Nephron (organoid): ENCODE data around the gene USP8.
A peak's percentile ranks its signal among the peaks of the same experiment; 100 is the strongest.

Source experiments
- H3K27ac Mint-ChIP-seq, 3 experiments: 2 replicates each; pipeline ENCODE4 v1.8.0; 2020; ENCODE audit warnings: mixed read lengths in 3 of 3, mild to moderate bottlenecking in 2 of 3, moderate library complexity in 1 of 3
- H3K27me3 Mint-ChIP-seq: 2 replicates; pipeline ENCODE4 v1.8.0; 2021; ENCODE audit warnings: low read depth, mild to moderate bottlenecking, moderate library complexity, mixed read lengths
- H3K36me3 Mint-ChIP-seq: 2 replicates; pipeline ENCODE4 v1.8.0; 2020; ENCODE audit warnings: low read depth, mixed read lengths
- H3K4me1 Mint-ChIP-seq: 2 replicates; pipeline ENCODE4 v1.8.0; 2020; ENCODE audit warnings: mixed read lengths
- H3K4me3 Mint-ChIP-seq, 3 experiments: 2 replicates each; pipeline ENCODE4 v1.8.0; 2020; ENCODE audit warnings: mild to moderate bottlenecking in 3 of 3, mixed read lengths in 3 of 3, moderate library complexity in 2 of 3
- H3K9me3 Mint-ChIP-seq: 2 replicates; pipeline ENCODE4 v1.8.0; 2020; ENCODE audit warnings: mixed read lengths
- CTCF ChIP-seq, 3 experiments: fragments of 200-600 bp; sonication (generic); IDR thresholded peaks; one replicate each; pipeline ENCODE4 v1.5.0; 2021; ENCODE audit warnings: antibody characterized with exemption in 3 of 3; ENCODE audit not compliant: unreplicated experiment in 3 of 3

Gene USP8

GRCh38 chr15:50542887-50543210 is 118.6 kb downstream of the USP8 start:
- H3K4me3 Mint-ChIP-seq = no peak overlapping the region
- TF ChIP-seq CTCF (IDR thresholded peaks at IDR 0.05; ENCODE audit: unreplicated experiment in 3 of 3) = no peak
- peak overlapping the region; percentile 85 to 94 (median 87) for H3K27ac Mint-ChIP-seq
- H3K4me1 Mint-ChIP-seq = peaks cover 34% of the 10 kb centered on the region
- peaks cover 12% of the 10 kb centered on the region for H3K27me3 Mint-ChIP-seq
- H3K9me3 Mint-ChIP-seq = no peaks in the 10 kb centered on the region
- no peaks in the 10 kb centered on the region for H3K36me3 Mint-ChIP-seq

GRCh38 chr15:50543556-50543955 is 119.4 kb downstream of the USP8 start:
- H3K27ac Mint-ChIP-seq = peak overlapping the region in 1 of 3 experiments; percentile 94
- H3K36me3 Mint-ChIP-seq = no peaks in the 10 kb centered on the region
- H3K4me3 Mint-ChIP-seq = no peak overlapping the region
- no peak for TF ChIP-seq CTCF (IDR thresholded peaks at IDR 0.05; ENCODE audit: unreplicated experiment in 3 of 3)
- H3K4me1 Mint-ChIP-seq = peaks cover 34% of the 10 kb centered on the region
- peaks cover 12% of the 10 kb centered on the region for H3K27me3 Mint-ChIP-seq
- H3K9me3 Mint-ChIP-seq = no peaks in the 10 kb centered on the region

GRCh38 chr15:50544368-50544767 is 120.2 kb downstream of the USP8 start:
- Mint-ChIP-seq H3K36me3 (no peaks in the 10 kb centered on the region), H3K27me3 (peaks cover 12% of the 10 kb centered on the region), H3K4me3 (no peak overlapping the region)

GRCh38 chr15:50546566-50546965 is 122.4 kb downstream of the USP8 start, which contains the start of gene USP50:
TSS of gene USP50 (minus strand) at chr15:50546666. CDS start at chr15:50546525, 141 bp downstream.
- Mint-ChIP-seq H3K9me3 (no peaks in the 10 kb centered on the region), H3K27me3 (peaks cover 12% of the 10 kb centered on the region), H3K36me3 (no peaks in the 10 kb centered on the region), H3K4me3 (no peak within 1 kb of the TSS), H3K27ac (no peak within 1 kb of the TSS), H3K4me1 (peaks cover 19% of the 10 kb centered on the region)
- no peak for TF ChIP-seq CTCF (IDR thresholded peaks at IDR 0.05; ENCODE audit: unreplicated experiment in 3 of 3)

More at GRCh38 chr15:50544368-50544767, 120.2 kb downstream of the USP8 start:
- no peaks in the 10 kb centered on the region for H3K9me3 Mint-ChIP-seq
- H3K4me1 Mint-ChIP-seq = peaks cover 34% of the 10 kb centered on the region
- TF ChIP-seq CTCF (IDR thresholded peaks at IDR 0.05; ENCODE audit: unreplicated experiment in 3 of 3) = no peak
- H3K27ac Mint-ChIP-seq = no peak overlapping the region

GRCh38 chr15:50549326-50549725 is 125.1 kb downstream of the USP8 start:
- Mint-ChIP-seq H3K4me1 (no peaks in the 10 kb centered on the region), H3K9me3 (no peaks in the 10 kb centered on the region), H3K27me3 (peaks cover 10% of the 10 kb centered on the region), H3K36me3 (peaks cover 6% of the 10 kb centered on the region), H3K27ac (no peak overlapping the region), H3K4me3 (no peak overlapping the region)
- no peak for TF ChIP-seq CTCF (IDR thresholded peaks at IDR 0.05; ENCODE audit: unreplicated experiment in 3 of 3)

- no peak overlapping the region for H3K4me3 Mint-ChIP-seq
- no peak for TF ChIP-seq CTCF (IDR thresholded peaks at IDR 0.05; ENCODE audit: unreplicated experiment in 3 of 3)
- H3K36me3 Mint-ChIP-seq = peaks cover 21% of the 10 kb centered on the region
- no peaks in the 10 kb centered on the region for H3K4me1 Mint-ChIP-seq
- H3K27ac Mint-ChIP-seq = no peak overlapping the region
- no peaks in the 10 kb centered on the region for H3K9me3 Mint-ChIP-seq
- H3K27me3 Mint-ChIP-seq = peaks cover under 1% of the 10 kb centered on the region
Observed at GRCh38 chr15:50552238-50552637, 128.0 kb downstream of the USP8 start.
